ENCODE results near the gene UBALD1. TPM values are rescaled to one million over a fixed set of nuclear protein-coding genes. Genes with fewer than 3 reads are reported as not detected.

The UBALD1 gene
- total RNA-seq, 2 experiments from 2014 or later = 12.2 to 13.4 TPM

DNA sequence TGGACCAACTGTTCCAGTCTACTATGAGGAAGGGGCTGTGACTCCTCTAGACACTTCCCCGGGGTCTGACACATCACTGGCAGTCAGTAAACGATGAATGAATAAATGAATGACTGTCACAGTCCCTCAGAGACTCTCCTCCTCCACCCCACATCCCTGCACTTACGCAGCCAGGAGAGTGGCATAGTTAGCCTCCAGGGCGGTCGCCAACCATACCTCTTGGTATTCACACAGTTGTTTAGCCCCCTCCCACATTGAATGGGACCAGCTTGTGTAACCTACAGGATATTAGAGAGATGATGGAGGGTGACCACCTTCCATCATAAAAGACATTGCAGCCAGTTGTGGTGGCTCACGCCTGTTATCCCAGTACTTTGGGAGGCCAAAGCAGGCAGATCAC is 25.7 kb downstream of the UBALD1 start:
- H3K4me1 Mint-ChIP-seq (ENCODE audit: low read depth) = peaks cover 3% of the 10 kb centered on the region
- peaks cover 2% of the 10 kb centered on the region for H3K9me3 Mint-ChIP-seq
- CTCF ChIA-PET = interaction anchor here (0.9 kb wide), 1 partner anchor 186 kb away, joined by 3 read pairs; no protein-coding TSS in a partner anchor
- intact Hi-C loops (cut with micrococcal nuclease) = no loop called here
- DNase-seq (no peak), ATAC-seq (no peak)
- TF ChIP-seq, protein P1, sequence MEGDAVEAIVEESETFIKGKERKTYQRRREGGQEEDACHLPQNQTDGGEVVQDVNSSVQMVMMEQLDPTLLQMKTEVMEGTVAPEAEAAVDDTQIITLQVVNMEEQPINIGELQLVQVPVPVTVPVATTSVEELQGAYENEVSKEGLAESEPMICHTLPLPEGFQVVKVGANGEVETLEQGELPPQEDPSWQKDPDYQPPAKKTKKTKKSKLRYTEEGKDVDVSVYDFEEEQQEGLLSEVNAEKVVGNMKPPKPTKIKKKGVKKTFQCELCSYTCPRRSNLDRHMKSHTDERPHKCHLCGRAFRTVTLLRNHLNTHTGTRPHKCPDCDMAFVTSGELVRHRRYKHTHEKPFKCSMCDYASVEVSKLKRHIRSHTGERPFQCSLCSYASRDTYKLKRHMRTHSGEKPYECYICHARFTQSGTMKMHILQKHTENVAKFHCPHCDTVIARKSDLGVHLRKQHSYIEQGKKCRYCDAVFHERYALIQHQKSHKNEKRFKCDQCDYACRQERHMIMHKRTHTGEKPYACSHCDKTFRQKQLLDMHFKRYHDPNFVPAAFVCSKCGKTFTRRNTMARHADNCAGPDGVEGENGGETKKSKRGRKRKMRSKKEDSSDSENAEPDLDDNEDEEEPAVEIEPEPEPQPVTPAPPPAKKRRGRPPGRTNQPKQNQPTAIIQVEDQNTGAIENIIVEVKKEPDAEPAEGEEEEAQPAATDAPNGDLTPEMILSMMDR (IDR thresholded peaks at IDR 0.05) = no peak
- no peak overlapping the region for H3K27ac Mint-ChIP-seq
- no peak overlapping the region for H3K4me3 Mint-ChIP-seq
- H3K36me3 Mint-ChIP-seq (ENCODE audit: low read depth) = no peaks in the 10 kb centered on the region
- peaks cover 4% of the 10 kb centered on the region for H3K27me3 Mint-ChIP-seq
- POLR2A ChIA-PET = no interaction called here

DNA sequence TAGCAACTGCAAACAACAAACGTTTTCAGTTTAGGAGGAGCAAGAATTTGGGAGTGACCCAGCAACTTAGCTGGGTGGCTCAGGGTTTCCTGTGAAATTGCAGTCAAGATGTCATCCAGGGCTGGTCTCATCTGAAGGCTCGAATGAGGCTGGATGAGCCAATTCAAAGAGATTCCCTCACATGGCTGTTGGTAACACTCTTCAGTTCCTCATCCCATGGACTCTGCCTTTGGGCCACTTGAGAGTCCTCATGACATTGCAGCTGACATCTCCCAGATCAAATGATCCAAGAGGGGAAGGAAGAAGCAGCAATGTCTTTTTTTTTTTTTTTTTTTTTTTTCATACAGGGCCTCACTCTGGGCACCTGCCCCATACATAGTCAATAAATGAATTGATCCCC is 26.3 kb downstream of the UBALD1 start:
- Mint-ChIP-seq H3K4me3 (no peak overlapping the region), H3K9me3 (peaks cover 2% of the 10 kb centered on the region), H3K27me3 (peaks cover 4% of the 10 kb centered on the region), H3K27ac (no peak overlapping the region), H3K4me1 (ENCODE audit: low read depth) (peaks cover 3% of the 10 kb centered on the region), H3K36me3 (ENCODE audit: low read depth) (no peaks in the 10 kb centered on the region)
- DNase-seq = no peak
- CTCF ChIA-PET = interaction anchor here (0.7 to 0.9 kb wide), 2 partner anchors 18 to 186 kb away, joined by 3 read pairs; no protein-coding TSS in a partner anchor
- TF ChIP-seq, protein P1 (IDR thresholded peaks at IDR 0.05) = no peak
- ATAC-seq = no peak
- intact Hi-C loops (cut with micrococcal nuclease) = no loop called here
- POLR2A ChIA-PET = interaction anchor here (0.6 to 1.3 kb wide), 2 partner anchors 83 to 130 kb away, joined by 3 read pairs; no protein-coding TSS in a partner anchor

DNA sequence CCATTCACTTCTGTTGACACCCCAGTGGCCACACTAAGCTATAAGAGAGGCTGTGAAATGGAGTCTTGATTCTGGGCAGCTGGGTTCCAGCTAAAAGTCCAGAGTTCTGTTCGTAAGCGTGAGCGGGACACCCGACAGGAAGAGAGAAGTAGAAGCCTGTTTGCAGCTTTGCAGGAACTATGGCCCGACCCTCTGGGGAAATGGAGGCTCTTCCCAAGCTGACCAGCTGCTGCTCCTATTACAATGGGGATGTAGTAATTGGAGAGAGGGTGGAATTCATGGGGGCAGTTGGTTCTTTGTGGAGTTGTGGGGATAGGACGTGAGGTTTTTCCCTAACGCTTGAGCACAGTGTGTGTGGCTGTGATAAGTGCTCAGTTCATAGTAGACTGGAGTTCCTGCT is 28.4 kb downstream of the UBALD1 start:
- ATAC-seq (no peak), DNase-seq (no peak)
- Mint-ChIP-seq H3K9me3 (peaks cover 2% of the 10 kb centered on the region), H3K36me3 (ENCODE audit: low read depth) (no peaks in the 10 kb centered on the region), H3K4me3 (no peak overlapping the region), H3K4me1 (ENCODE audit: low read depth) (peaks cover 3% of the 10 kb centered on the region), H3K27me3 (peaks cover 4% of the 10 kb centered on the region), H3K27ac (no peak overlapping the region)
- POLR2A ChIA-PET = interaction anchor here (0.8 to 1.6 kb wide), 2 partner anchors 11 to 36 kb away, joined by 3 to 4 read pairs; no protein-coding TSS in a partner anchor
- intact Hi-C loops (cut with micrococcal nuclease) = no loop called here
- TF ChIP-seq, protein P1 (IDR thresholded peaks at IDR 0.05) = no peak
- CTCF ChIA-PET = interaction anchor here (0.6 to 2.7 kb wide), 24 partner anchors 9 to 183 kb away, joined by 3 to 18 read pairs (median 6); partner anchors contain the start of gene HMOX2

DNA sequence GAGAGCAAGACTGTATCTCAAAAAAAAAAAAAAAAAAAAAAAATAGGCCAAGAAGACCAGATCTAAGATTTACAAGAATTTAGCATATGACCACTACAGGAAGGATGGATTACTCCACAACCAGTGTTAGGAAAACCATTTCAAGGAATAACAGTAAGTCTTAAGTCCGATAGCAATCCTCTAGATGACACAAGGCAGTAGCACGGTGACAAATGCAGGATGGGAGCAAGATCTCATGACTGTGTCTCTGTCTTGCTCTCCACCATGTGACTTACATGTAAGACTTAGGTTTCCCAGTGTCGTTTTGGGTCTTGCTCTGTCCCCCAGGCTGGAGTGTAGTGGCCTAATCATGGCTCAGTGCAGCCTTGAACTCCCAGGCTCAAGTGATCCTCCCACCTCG is 30.8 kb downstream of the UBALD1 start:
- intact Hi-C loops (cut with micrococcal nuclease) = no loop called here
- no peak for ATAC-seq
- CTCF ChIA-PET = interaction anchor here (2.6 kb wide), 1 partner anchor 13 kb away, joined by 15 read pairs; no protein-coding TSS in a partner anchor
- POLR2A ChIA-PET = no interaction called here
- H3K27ac Mint-ChIP-seq = no peak overlapping the region
- H3K4me3 Mint-ChIP-seq = no peak overlapping the region
- H3K27me3 Mint-ChIP-seq = peaks cover 4% of the 10 kb centered on the region
- TF ChIP-seq, protein P1 (IDR thresholded peaks at IDR 0.05) = no peak
- peaks cover 2% of the 10 kb centered on the region for H3K9me3 Mint-ChIP-seq
- H3K4me1 Mint-ChIP-seq (ENCODE audit: low read depth) = peaks cover 3% of the 10 kb centered on the region
- H3K36me3 Mint-ChIP-seq (ENCODE audit: low read depth) = no peaks in the 10 kb centered on the region
- no peak for DNase-seq

DNA sequence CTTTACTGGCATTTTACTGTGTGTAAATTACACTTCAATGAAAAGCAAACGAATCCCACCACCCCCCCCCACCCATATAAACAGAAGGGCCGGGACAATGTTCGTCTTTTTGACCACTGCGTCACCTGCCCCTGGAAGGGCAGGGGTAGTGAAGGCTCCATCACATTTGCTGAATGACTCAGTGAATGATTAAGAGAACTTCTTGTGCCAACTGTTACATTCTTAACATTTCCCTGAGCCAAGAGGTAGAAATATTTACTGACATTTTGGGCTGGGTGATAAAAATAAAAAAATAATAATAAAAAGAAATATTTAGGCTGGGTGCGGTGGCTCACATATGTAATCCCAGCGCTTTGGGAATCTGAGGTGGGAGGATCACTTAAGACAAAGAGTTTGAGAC is 34.4 kb downstream of the UBALD1 start:
- Mint-ChIP-seq H3K9me3 (no peaks in the 10 kb centered on the region), H3K27me3 (no peaks in the 10 kb centered on the region), H3K4me1 (ENCODE audit: low read depth) (no peaks in the 10 kb centered on the region), H3K36me3 (ENCODE audit: low read depth) (no peaks in the 10 kb centered on the region), H3K27ac (no peak overlapping the region), H3K4me3 (no peak overlapping the region)
- TF ChIP-seq, protein P1 (IDR thresholded peaks at IDR 0.05) = no peak
- ATAC-seq (no peak), DNase-seq (no peak)
- intact Hi-C loops (cut with micrococcal nuclease) = no loop called here
- POLR2A ChIA-PET = no interaction called here
- CTCF ChIA-PET = no interaction called here

All from activated CD8-positive, alpha-beta T cell treated with anti-CD3 and anti-CD28 coated beads for 36 hours (primary cell).